ENCODE results near the gene EFHC1. TPM values are rescaled to one million over a fixed set of nuclear protein-coding genes. Genes with fewer than 3 reads are reported as not detected.

EFHC1 gene
- total RNA-seq, 1 donor from 2014 or later, result 23.2 TPM

- TF ChIP-seq, protein P1, sequence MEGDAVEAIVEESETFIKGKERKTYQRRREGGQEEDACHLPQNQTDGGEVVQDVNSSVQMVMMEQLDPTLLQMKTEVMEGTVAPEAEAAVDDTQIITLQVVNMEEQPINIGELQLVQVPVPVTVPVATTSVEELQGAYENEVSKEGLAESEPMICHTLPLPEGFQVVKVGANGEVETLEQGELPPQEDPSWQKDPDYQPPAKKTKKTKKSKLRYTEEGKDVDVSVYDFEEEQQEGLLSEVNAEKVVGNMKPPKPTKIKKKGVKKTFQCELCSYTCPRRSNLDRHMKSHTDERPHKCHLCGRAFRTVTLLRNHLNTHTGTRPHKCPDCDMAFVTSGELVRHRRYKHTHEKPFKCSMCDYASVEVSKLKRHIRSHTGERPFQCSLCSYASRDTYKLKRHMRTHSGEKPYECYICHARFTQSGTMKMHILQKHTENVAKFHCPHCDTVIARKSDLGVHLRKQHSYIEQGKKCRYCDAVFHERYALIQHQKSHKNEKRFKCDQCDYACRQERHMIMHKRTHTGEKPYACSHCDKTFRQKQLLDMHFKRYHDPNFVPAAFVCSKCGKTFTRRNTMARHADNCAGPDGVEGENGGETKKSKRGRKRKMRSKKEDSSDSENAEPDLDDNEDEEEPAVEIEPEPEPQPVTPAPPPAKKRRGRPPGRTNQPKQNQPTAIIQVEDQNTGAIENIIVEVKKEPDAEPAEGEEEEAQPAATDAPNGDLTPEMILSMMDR (IDR thresholded peaks at IDR 0.05), result no peak
- DNase-seq (no peak), ATAC-seq (ENCODE audit: low read depth) (no peak)
- peaks cover 24% of the 10 kb centered on the region for H3K4me1 Mint-ChIP-seq
- H3K27me3 Mint-ChIP-seq, result no peaks in the 10 kb centered on the region
- CTCF ChIA-PET, result no interaction called here
- peaks cover 27% of the 10 kb centered on the region for H3K36me3 Mint-ChIP-seq (ENCODE audit: low read depth)
- H3K4me3 Mint-ChIP-seq, result no peak overlapping the region
- no peak overlapping the region for H3K27ac Mint-ChIP-seq
- H3K9me3 Mint-ChIP-seq, result no peaks in the 10 kb centered on the region
- intact Hi-C loops (cut with micrococcal nuclease), result no loop called here
- POLR2A ChIA-PET, result no interaction called here
Observed at GRCh38 chr6:52533491-52533890, 113.3 kb downstream of the EFHC1 start.

DNA sequence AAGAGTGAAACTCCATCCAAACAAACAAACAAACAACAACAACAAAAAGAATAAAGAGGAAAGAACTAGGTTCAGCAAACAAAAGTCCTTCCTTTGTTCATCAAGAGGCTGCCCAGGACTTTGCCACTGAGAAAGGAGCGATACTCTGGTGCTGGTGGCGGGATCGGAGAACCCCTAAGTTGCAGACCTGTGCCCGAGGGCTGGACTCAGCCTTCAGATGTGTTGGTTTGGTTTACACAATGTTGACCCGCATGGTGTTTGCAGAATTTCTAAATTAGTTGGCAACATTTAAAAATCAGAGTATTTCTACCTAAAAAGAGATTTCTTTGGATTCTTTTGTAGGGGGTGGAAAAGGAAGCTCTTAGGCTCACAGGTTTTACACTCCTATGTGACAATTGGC is 114.2 kb downstream of the EFHC1 start:
- TF ChIP-seq, protein P1 (IDR thresholded peaks at IDR 0.05), result no peak
- H3K4me3 Mint-ChIP-seq, result no peak overlapping the region
- no peak for DNase-seq
- no peaks in the 10 kb centered on the region for H3K9me3 Mint-ChIP-seq
- no peaks in the 10 kb centered on the region for H3K27me3 Mint-ChIP-seq
- intact Hi-C loops (cut with micrococcal nuclease), result no loop called here
- H3K27ac Mint-ChIP-seq, result no peak overlapping the region
- POLR2A ChIA-PET, result interaction anchor here (0.7 kb wide), 1 partner anchor 43 kb away, joined by 3 read pairs; no protein-coding TSS in a partner anchor
- no peak for ATAC-seq (ENCODE audit: low read depth)
- CTCF ChIA-PET, result no interaction called here
- H3K4me1 Mint-ChIP-seq, result peaks cover 24% of the 10 kb centered on the region
- H3K36me3 Mint-ChIP-seq (ENCODE audit: low read depth), result peaks cover 27% of the 10 kb centered on the region

DNA sequence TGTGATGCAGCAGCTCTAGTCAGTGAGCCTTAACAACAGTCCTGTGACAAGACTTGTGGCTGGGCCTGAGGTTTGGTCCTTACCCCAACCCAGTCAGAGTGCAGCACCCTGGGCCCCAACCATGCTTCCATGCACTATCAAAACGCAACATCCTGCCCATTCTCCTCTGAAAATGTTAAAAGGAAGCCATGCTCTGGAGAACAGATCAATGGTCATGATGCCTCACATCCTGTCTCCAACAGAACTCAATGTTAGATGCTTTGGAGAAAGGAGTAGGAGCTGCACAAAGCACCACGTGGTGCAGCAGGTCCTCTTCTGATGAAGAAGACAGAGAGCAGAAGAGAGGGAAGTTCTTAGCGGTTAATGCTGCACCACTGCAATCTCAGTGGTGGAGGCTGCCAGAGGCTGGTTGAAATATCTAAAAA is 114.8 kb downstream of the EFHC1 start:
- Mint-ChIP-seq H3K36me3 (ENCODE audit: low read depth) (peaks cover 27% of the 10 kb centered on the region), H3K9me3 (no peaks in the 10 kb centered on the region), H3K4me3 (no peak overlapping the region), H3K4me1 (peaks cover 21% of the 10 kb centered on the region), H3K27ac (no peak overlapping the region), H3K27me3 (no peaks in the 10 kb centered on the region)
- CTCF ChIA-PET, result no interaction called here
- DNase-seq (no peak), ATAC-seq (ENCODE audit: low read depth) (no peak)
- POLR2A ChIA-PET, result no interaction called here
- intact Hi-C loops (cut with micrococcal nuclease), result no loop called here
- TF ChIP-seq, protein P1 (IDR thresholded peaks at IDR 0.05), result no peak

- H3K27me3 Mint-ChIP-seq, result no peaks in the 10 kb centered on the region
- POLR2A ChIA-PET, result no interaction called here
- H3K4me3 Mint-ChIP-seq, result no peak overlapping the region
- TF ChIP-seq, protein P1 (IDR thresholded peaks at IDR 0.05), result no peak
- no peak for DNase-seq
- no peaks in the 10 kb centered on the region for H3K9me3 Mint-ChIP-seq
- H3K36me3 Mint-ChIP-seq (ENCODE audit: low read depth), result peaks cover 23% of the 10 kb centered on the region
- CTCF ChIA-PET, result no interaction called here
- intact Hi-C loops (cut with micrococcal nuclease), result no loop called here
- no peak for ATAC-seq (ENCODE audit: low read depth)
- H3K27ac Mint-ChIP-seq, result no peak overlapping the region
- peaks cover 21% of the 10 kb centered on the region for H3K4me1 Mint-ChIP-seq
Observed at GRCh38 chr6:52535711-52536423, 115.7 kb downstream of the EFHC1 start.

- H3K4me1 Mint-ChIP-seq, result peaks cover 21% of the 10 kb centered on the region
- ATAC-seq (ENCODE audit: low read depth) (no peak), DNase-seq (no peak)
- TF ChIP-seq, protein P1 (IDR thresholded peaks at IDR 0.05), result no peak
- no peak overlapping the region for H3K4me3 Mint-ChIP-seq
- ChIA-PET CTCF (no interaction called here), POLR2A (no interaction called here)
- H3K36me3 Mint-ChIP-seq (ENCODE audit: low read depth), result peaks cover 23% of the 10 kb centered on the region
- H3K27ac Mint-ChIP-seq, result no peak overlapping the region
- intact Hi-C loops (cut with micrococcal nuclease), result no loop called here
- no peaks in the 10 kb centered on the region for H3K27me3 Mint-ChIP-seq
- no peaks in the 10 kb centered on the region for H3K9me3 Mint-ChIP-seq
Observed at GRCh38 chr6:52536424-52536916, 116.3 kb downstream of the EFHC1 start.

All from activated B cell treated with CpG ODN at 0.5 μM for 24 hours (primary cell).